Measurements from ENCODE around the gene ERI2. TPM values are rescaled to one million over a fixed set of nuclear protein-coding genes. Genes with fewer than 3 reads are reported as not detected.

ERI2 gene, protein sequence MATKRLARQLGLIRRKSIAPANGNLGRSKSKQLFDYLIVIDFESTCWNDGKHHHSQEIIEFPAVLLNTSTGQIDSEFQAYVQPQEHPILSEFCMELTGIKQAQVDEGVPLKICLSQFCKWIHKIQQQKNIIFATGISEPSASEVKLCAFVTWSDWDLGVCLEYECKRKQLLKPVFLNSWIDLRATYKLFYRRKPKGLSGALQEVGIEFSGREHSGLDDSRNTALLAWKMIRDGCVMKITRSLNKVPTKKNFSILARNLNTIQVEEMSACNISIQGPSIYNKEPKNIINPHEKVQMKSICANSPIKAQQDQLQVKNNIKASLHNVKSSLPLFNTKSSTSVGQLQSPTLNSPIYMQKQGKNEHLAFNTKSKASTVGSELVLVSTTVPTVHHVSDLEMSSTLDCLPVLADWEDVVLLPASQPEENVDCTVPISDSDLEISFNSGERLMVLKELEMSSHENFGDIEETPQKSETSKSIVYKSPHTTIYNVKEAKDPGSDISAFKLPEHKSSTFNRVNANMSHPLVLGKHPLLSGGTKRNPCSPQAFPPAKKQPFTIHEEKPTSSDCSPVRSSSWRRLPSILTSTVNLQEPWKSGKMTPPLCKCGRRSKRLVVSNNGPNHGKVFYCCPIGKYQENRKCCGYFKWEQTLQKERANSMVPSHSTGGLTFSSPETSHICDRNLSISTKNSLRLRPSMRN
- total RNA-seq (2022; extraction: Qiagen RNA extraction): 10.7 to 16.1 TPM (median 12.0 TPM) in 5 replicates

DNA sequence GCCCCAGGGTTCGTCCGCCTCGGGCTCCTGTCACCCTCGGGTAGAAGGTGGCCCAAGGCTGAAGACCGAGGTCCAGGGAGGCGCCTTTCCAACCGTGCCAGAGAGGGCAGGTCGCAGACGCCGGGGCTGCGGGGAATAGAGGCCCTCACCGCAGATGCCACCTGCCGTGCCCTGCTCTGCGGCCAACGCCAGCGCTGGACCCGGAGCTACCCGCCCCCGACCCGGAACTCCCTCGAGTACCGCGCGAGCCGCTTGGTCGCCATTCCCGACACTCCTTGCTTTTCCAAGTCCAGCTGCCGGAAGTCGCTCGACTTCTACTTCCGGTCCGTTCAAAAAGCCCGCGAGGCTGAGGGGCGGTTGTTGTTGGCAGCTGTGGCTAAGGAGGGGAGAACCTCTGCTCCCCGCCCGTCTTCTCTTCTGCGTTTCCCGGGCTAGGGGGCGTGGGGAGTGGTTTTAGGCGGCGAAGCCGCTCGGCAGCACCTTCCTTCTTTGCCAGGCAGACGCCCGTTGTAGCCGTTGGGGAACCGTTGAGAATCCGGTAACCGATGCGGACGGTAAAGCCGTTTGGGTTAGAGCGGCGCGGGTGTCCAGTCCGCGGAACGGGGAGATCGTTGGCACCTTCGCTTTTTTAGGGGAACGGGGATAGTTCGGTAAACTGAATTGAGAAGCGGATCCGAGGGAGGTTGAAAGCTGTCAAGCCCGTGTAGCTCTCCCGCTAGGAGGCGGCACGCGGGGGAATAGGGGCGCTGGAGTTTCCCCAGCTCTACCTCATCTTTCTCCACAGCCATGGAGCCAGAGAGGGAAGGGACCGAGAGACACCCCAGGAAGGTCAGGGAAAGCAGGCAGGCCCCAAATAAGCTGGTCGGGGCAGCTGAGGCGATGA lies at the start of gene ERI2, which contains the start of gene REXO5:
Gene ERI2 (minus strand): TSS at position 305 of the 883 bp plus-strand sequence. CDS start 42 bp downstream, at position 263.
Gene REXO5 (plus strand): TSS at position 360 of the 883 bp plus-strand sequence. CDS start 427 bp downstream, at position 787.

DNA sequence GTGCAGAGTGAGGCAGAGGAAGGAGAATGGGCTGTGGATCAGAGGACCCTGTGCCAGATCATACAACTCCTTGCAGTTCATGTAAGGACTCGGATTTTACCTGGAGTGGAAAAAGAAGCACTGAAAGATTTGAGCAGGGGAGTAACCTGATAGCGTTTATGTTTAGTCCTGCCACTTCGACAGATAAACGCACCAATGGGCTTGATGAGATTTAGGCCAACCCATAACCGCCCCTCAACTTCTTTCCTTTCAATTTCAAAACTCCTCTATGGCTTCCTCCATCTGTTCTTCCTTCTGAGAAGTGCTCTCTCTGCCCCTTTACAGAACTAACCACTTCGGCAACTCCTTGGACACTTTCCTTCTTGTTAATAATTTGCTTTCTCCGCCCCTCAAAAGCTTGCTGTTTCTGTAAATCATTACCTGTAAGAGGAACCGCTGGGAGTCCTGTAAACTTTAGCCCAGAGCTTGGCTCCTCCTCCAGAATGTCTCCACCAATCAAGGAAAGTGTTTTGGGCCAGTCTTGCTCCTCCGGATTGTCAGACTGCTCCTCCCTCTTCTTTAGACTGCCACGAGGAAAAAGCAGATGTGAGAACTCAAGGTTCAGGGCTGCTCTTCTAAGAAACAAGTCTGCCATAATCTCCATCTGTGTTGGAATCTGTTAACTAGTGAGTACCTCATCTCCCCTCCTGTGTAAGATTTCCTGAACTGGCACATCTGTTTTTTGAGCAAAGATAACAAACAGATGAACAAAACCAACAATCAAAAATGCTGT lies 42.6 kb downstream of the ERI2 start, which contains the start of gene ACSM3:
Gene ACSM3 (plus strand): TSS at position 554 of the 772 bp plus-strand sequence. CDS start 6,021 bp downstream, outside the sequence.

Other genes starting within 250 kb of the ERI2 start
- gene ACSM2B, start 230.1 kb downstream of the ERI2 start, total RNA-seq (2022; extraction: Qiagen RNA extraction): not detected in 5 replicates
- gene ACSM1, start 108.8 kb downstream of the ERI2 start, total RNA-seq (2022; extraction: Qiagen RNA extraction): not detected in 5 replicates
- gene THUMPD1, start 64.7 kb downstream of the ERI2 start, total RNA-seq (2022; extraction: Qiagen RNA extraction): 21.5 to 23.2 TPM (median 22.4 TPM) in 5 replicates
- gene ACSM3, start 42.5 kb downstream of the ERI2 start, total RNA-seq (2022; extraction: Qiagen RNA extraction): 3.6 to 5.1 TPM (median 4.3 TPM) in 5 replicates
- 4.0 to 5.2 TPM (median 4.6 TPM) in 5 replicates for gene REXO5, start 55 bp upstream of the ERI2 start, total RNA-seq (2022; extraction: Qiagen RNA extraction)
- gene DCUN1D3, start 93.9 kb upstream of the ERI2 start, total RNA-seq (2022; extraction: Qiagen RNA extraction): 6.6 to 8.5 TPM (median 7.5 TPM) in 5 replicates
- 30.4 to 43.5 TPM (median 32.9 TPM) in 5 replicates for gene LYRM1, start 94.3 kb upstream of the ERI2 start, total RNA-seq (2022; extraction: Qiagen RNA extraction)

Measured in A549 treated with Mapracorat at 1 μM for 4 hours (cell line).